Activated T-cell treated with anti-CD3 and anti-CD28 coated beads for 1 hour (primary cell): ENCODE results near the gene CADM1.

Experiments
- DNase-seq: peaks from one replicate; pipeline ENCODE4 v3.0.0-alpha.2; 2020; ENCODE audit warnings: low read depth

Gene CADM1

GRCh38 chr11:115148101-115148500 is 356.1 kb downstream of the CADM1 start:
- DNase-seq: no peak

GRCh38 chr11:115147243-115147807 is 356.9 kb downstream of the CADM1 start:
- no peak for DNase-seq

DNA sequence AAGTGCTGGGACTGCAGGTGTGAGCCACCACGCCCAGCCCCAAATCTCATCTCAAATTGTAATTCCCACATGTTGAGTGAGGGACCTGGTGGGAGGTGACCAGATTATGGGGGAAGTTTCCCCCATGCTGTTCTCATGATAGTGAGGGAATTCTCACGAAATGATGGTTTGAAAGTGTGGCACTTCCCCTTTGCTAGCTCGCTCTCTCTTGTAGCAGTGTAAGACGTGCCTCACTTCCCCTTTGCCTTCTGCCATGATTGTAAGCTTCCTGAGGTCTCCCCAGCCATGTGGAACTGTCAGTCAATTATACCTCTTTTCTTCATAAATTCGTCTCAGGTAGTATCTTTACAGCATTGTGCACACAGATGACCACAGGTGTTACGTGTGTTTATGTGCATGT is 357.8 kb downstream of the CADM1 start:
- DNase-seq: no peak

DNA sequence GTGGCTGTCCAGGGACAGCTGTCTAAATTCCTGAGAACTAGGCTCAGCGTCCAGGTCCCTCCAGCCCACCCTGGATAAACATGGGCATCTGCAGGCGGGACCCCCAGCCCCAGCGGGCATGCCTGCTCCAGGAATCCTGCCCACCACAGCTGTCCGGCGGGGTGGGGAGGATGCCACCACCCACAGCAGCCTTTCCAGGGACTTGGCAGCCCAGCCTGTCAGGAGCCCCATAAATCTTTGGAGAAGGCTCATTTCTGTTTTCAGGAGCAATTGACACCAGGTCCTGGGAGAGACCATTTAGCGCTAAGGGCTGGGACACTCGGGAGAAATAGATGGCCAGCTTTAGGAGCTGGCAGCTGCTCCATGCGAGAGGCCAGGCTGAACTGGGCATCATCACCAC is 358.9 kb downstream of the CADM1 start:
- no peak for DNase-seq

DNA sequence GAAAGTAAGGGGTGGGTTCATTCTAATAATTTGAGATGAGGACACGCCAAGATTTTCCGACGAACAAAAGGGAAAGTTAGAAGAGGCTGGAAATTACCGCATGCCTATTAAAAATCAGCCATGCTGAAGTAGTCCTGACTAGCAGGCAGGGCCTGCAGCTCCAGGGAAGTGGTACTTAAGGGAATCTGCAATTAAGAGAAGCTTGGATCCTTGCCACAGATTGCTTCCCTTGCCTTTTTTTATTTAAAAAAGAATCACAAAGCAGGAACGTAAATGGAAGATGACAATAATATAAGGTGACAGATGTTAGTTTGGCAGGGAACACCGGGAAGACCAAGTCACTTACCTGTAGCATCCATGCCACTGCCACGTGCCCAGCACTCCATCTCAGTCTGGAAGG is 359.3 kb downstream of the CADM1 start:
- no peak for DNase-seq

DNA sequence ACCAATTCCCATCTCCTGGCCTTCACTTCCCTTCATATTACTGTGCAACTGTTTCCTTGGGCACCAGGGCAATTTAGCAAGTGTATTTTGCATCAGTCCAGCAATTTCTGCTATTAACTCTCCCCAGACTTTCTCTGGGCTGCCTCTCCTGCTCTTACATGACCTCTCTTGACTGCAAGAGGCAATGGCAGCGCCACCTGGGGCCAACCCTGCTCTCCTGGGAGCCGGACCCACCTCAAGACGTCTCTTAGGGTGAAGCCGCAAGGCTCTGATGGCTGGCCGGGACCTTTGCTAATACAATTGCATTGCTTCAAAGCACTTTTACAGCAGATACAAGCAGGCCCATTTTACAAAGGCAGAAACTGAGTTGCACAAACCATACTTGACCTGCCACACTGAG is 360.2 kb downstream of the CADM1 start:
- DNase-seq: no peak

GRCh38 chr11:115141231-115142114 is 362.7 kb downstream of the CADM1 start:
- no peak for DNase-seq

- DNase-seq: no peak
Observed at GRCh38 chr11:115135936-115136335, 368.3 kb downstream of the CADM1 start.

- no peak for DNase-seq
Observed at GRCh38 chr11:115134926-115135325, 369.3 kb downstream of the CADM1 start.

- DNase-seq: no peak
Observed at GRCh38 chr11:115133475-115134209, 370.6 kb downstream of the CADM1 start.

- no peak for DNase-seq
Observed at GRCh38 chr11:115132436-115133228, 371.6 kb downstream of the CADM1 start.

DNA sequence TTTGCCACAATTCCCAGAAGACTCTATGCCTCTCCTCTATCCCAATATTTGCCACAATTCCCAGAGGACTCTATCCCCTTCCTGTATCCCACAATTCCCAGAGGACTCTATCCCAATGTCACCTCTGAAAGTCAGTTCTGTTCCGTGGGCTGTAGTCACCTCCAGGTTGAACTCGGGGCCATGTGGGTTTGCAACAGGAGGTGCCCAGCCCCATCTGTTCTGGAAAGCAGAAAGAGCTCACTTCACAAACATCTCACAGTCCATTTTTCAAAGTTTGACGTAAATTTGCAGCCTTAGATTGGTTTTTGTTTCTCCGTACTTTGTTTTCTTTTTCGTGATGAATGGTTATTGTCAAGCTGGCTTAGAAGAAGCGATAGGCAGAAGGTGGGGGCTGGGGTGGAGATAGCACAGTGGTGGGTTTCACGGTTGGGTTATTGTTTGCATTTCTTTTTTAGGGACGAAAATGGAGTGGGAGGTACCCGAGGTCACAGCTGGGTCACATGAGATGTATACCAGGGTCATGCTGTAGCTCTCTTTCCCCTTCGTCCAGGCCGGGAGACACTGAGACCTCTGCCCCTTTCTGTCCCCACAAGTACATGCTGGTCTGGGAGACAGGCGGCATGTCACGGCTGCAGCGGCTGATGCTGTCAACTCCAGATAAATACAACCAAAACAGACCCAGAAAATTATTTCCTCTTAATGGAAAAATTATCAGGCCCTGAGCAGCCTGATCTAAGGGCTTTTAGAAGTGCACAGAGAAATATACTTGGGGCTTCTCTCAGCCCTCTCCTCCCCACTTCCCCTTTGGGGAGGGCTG is 374.5 kb downstream of the CADM1 start:
- no peak for DNase-seq

- DNase-seq: no peak
Observed at GRCh38 chr11:115128226-115128625, 376.0 kb downstream of the CADM1 start.

- DNase-seq: no peak
Observed at GRCh38 chr11:115127790-115128189, 376.4 kb downstream of the CADM1 start.

DNA sequence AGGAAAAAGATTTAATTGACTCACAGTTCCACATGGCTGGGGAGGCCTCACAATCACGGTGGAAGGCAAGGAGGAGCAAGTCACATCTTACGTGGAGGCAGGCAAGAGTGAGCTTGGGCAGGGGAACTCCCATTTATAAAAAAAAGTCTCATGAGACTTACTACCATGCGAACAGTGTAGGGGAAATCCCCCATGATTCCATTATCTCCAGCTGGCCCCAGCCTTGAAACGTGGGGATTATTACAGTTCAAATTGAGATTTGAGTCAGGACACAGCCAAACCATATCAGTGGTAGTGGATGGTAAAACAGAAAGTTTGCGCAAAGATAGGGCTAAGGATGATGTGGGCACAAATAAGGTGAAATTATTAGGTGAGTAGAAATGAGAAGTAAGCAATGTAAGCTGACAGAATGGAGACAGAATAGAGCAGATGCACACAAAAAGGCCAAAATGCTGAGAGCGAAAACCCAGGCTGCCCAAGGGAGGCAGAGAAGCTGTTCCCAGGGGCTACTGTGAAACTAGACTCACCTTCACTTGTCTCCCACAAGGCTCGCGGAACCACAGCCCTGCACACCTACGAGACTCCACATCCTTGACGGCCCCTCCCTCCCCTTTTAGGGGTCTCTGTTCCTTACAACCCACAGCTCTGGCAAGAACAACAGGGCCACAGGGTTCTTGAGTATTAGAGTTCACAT is 377.6 kb downstream of the CADM1 start:
- no peak for DNase-seq

GRCh38 chr11:115126092-115126491 is 378.1 kb downstream of the CADM1 start:
- DNase-seq: no peak

DNA sequence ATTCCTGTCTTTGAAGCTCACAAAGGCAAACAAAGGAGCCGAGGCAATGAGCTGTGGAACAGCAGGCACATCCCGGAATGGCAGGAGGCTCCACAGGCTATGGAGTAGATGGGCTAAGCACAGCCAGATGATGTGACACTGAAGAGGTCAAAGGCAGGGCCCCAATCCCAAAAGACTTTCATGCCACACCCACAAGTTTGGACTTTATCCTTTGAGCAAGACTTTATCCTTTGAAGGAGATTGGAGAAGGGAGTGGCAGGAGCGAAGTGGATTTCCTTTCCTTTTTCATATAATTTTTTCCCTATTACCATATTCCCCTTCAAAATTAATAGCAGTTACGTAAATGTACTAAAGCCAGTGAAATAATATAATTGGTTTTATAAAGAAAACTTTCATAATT is 379.4 kb downstream of the CADM1 start:
- no peak for DNase-seq

- DNase-seq: no peak
Observed at GRCh38 chr11:115123641-115124040, 380.6 kb downstream of the CADM1 start.

DNA sequence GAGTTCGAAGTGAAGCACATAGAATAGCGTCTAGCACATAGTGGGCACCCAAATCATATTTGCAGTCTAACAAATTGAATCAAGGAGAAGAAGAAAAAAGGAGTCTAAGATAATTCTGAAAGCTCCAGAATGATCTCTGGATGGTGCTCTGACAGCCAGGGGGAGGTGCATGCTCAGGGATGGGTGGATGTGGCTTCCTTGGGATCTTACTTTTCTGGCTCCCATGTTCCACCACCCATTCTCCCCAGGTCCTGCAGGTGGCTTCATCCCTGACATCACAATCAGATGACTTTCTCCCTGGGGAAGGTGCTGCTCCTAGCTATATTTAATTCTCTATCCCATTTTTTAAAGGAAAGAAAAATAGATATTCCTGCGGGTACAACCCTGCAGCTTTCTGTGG is 381.9 kb downstream of the CADM1 start:
- no peak for DNase-seq
